Trophoblast cell (in vitro differentiated cells and primary cell): Measurements from ENCODE around the gene CSE1L.

Experiments
- DNase-seq, 2 donors: peaks; one replicate each; pipeline ENCODE4 v3.0.0-alpha.2; 2016
- H2AFZ ChIP-seq: 2 replicates; pipeline ENCODE4 v1.6.1; 2013; ENCODE audit warnings: low read length, moderate library complexity, mild to moderate bottlenecking; ENCODE audit not compliant: insufficient read depth, poor library complexity
- H2AK5ac ChIP-seq: 2 replicates; pipeline ENCODE4 v1.6.1; 2013; ENCODE audit warnings: mild to moderate bottlenecking, low read length
- H2BK120ac ChIP-seq: 2 replicates; pipeline ENCODE4 v1.6.1; 2013; ENCODE audit warnings: low read length, mild to moderate bottlenecking, moderate library complexity; ENCODE audit not compliant: insufficient read depth, poor library complexity
- H2BK12ac ChIP-seq: 2 replicates; pipeline ENCODE4 v1.6.1; 2013; ENCODE audit warnings: mild to moderate bottlenecking, low read length, moderate library complexity
- H2BK5ac ChIP-seq: 2 replicates; pipeline ENCODE4 v1.6.1; 2013; ENCODE audit warnings: low read length, low read depth, moderate library complexity, mild to moderate bottlenecking; ENCODE audit not compliant: poor library complexity
- H3K14ac ChIP-seq: 2 replicates; pipeline ENCODE4 v1.6.1; 2013; ENCODE audit warnings: mild to moderate bottlenecking, low read length
- H3K18ac ChIP-seq: 2 replicates; pipeline ENCODE4 v1.6.1; 2013; ENCODE audit warnings: mild to moderate bottlenecking, low read length
- H3K23ac ChIP-seq: 2 replicates; pipeline ENCODE4 v1.6.1; 2013; ENCODE audit warnings: low read length
- H3K27ac ChIP-seq: 2 replicates; pipeline ENCODE4 v1.5.1; 2013; ENCODE audit warnings: low read depth, mild to moderate bottlenecking, inconsistent platforms, low read length, moderate library complexity
- H3K27me3 ChIP-seq: 2 replicates; pipeline ENCODE4 v1.6.1; 2013; ENCODE audit warnings: inconsistent platforms, mild to moderate bottlenecking, low read length, moderate library complexity; ENCODE audit not compliant: insufficient read depth
- H3K36me3 ChIP-seq, 2 experiments: 1 replicate in 1 of 2; 2 replicates in 1 of 2; pipeline ENCODE4 v1.6.1; 2013; ENCODE audit warnings: low read length in 2 of 2, mild to moderate bottlenecking in 2 of 2, moderate library complexity in 1 of 2; ENCODE audit not compliant: insufficient read depth in 2 of 2, control insufficient read depth in 1 of 2
- H3K4ac ChIP-seq: 2 replicates; pipeline ENCODE4 v1.6.1; 2013; ENCODE audit warnings: low read depth, mild to moderate bottlenecking, low read length, moderate library complexity
- H3K4me1 ChIP-seq, 2 experiments: 1 replicate in 1 of 2; 2 replicates in 1 of 2; pipeline ENCODE4 v1.6.1; 2013; ENCODE audit warnings: low read length in 2 of 2, mild to moderate bottlenecking in 2 of 2, moderate library complexity in 1 of 2; ENCODE audit not compliant: insufficient read depth in 2 of 2, control insufficient read depth in 1 of 2
- H3K4me2 ChIP-seq: 2 replicates; pipeline ENCODE4 v1.6.1; 2013; ENCODE audit warnings: inconsistent platforms, mild to moderate bottlenecking, low read length, moderate library complexity
- H3K4me3 ChIP-seq: 2 replicates; pipeline ENCODE4 v1.5.1; 2013; ENCODE audit warnings: mild to moderate bottlenecking, low read depth, low read length, inconsistent platforms
- H3K79me1 ChIP-seq: one replicate; pipeline ENCODE4 v1.6.1; 2013; ENCODE audit warnings: low read length
- H3K79me2 ChIP-seq: 2 replicates; pipeline ENCODE4 v1.6.1; 2013; ENCODE audit warnings: low read length, mild to moderate bottlenecking; ENCODE audit not compliant: control insufficient read depth, insufficient read depth, poor library complexity
- H3K9ac ChIP-seq: 2 replicates; pipeline ENCODE4 v1.6.1; 2013; ENCODE audit warnings: mild to moderate bottlenecking, low read length
- H3K9me3 ChIP-seq: 2 replicates; pipeline ENCODE4 v1.6.1; 2013; ENCODE audit warnings: low read depth, mild to moderate bottlenecking, control low read depth, inconsistent platforms, low read length; ENCODE audit not compliant: insufficient read depth
- H4K12ac ChIP-seq: 2 replicates; pipeline ENCODE4 v1.6.1; 2013; ENCODE audit warnings: low read depth, mild to moderate bottlenecking, low read length, moderate library complexity
- H4K8ac ChIP-seq: 2 replicates; pipeline ENCODE4 v1.6.1; 2013; ENCODE audit warnings: low read depth, mild to moderate bottlenecking, low read length, moderate library complexity
- H4K91ac ChIP-seq: one replicate; pipeline ENCODE4 v1.6.1; 2013; ENCODE audit warnings: low read depth, mild to moderate bottlenecking, low read length, moderate library complexity
- WGBS: extraction: QIAGEN DNeasy Blood & Tissue Kit; methylation state at CpG from one replicate; pipeline ENCODE4 v1.1.7; 2013; ENCODE audit warnings: missing lambda C conversion rate; ENCODE audit not compliant: insufficient read length, insufficient coverage; ENCODE audit errors: extremely low coverage; 5-methylcytosine and 5-hydroxymethylcytosine counted together

CSE1L gene

DNA sequence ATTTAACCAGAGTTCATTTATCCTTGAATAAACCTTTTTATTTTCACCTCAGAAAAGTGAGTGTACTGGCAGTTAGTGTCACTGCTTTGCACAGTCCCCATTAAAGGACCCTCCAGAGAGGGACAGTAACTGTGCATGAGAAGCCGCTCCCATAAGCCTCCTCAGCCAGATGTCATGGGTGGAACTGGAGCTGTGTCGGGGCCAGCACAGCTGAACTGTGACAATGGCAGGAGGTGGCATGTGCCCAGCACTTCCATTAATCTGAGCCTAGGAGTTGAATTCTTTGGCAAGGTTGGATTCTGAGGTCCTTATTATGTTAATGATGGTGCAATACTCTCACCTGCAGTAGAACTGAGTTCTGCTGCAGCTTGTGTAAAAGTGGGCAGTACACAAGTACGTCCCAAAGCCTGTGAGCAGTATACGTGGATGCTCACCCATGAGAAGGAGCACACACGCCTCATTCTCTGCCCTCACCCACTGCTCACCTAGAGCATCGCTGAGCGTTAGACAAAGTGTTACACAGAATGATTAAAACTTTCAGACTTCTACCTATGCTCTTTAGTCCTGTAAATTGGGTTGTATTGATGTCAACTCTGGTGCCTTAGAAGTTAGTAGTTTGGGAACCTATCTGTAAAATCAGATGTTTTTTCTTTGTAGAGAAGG, 11.9 kb upstream of the CSE1L start:
- Histone ChIP-seq H3K27ac (no peak overlapping the region), H3K27me3 (no peaks in the 10 kb centered on the region), H3K9me3 (no peaks in the 10 kb centered on the region), H3K79me2 (no peaks in the 10 kb centered on the region), H2AK5ac (no peak overlapping the region), H3K4me2 (no peak overlapping the region), H2AFZ (no peak overlapping the region), H4K8ac (no peak overlapping the region), H4K12ac (no peak overlapping the region), H3K4me1 (no peaks in the 10 kb centered on the region), H4K91ac (no peak overlapping the region), H2BK5ac (no peak overlapping the region), H3K18ac (no peak overlapping the region), H2BK12ac (no peak overlapping the region), H3K4me3 (peak overlapping the region; percentile 42), H3K36me3 (peaks cover 15 to 22% of the 10 kb centered on the region in 2 experiments), H3K14ac (no peak overlapping the region), H3K9ac (peak overlapping the region; percentile 69), H3K4ac (no peak overlapping the region), H2BK120ac (no peak overlapping the region), H3K23ac (no peak overlapping the region), H3K79me1 (no peaks in the 10 kb centered on the region)
- no peak for DNase-seq
- WGBS: no CpG with 5 or more reads among the region's 7 CpGs

GRCh38 chr20:49037962-49038387, 8.1 kb upstream of the CSE1L start:
- H4K12ac ChIP-seq: no peak overlapping the region
- no peak overlapping the region for H3K4me2 ChIP-seq
- H3K4me3 ChIP-seq: no peak overlapping the region
- no peaks in the 10 kb centered on the region for H3K9me3 ChIP-seq
- H3K9ac ChIP-seq: no peak overlapping the region
- H2AK5ac ChIP-seq: no peak overlapping the region
- no peaks in the 10 kb centered on the region for H3K27me3 ChIP-seq
- no peak overlapping the region for H4K8ac ChIP-seq
- no peak overlapping the region for H4K91ac ChIP-seq
- H3K4me1 ChIP-seq: no peaks in the 10 kb centered on the region
- H2BK5ac ChIP-seq: no peak overlapping the region
- H3K79me2 ChIP-seq: no peaks in the 10 kb centered on the region
- no peak overlapping the region for H3K18ac ChIP-seq
- H3K79me1 ChIP-seq: no peaks in the 10 kb centered on the region
- no peak overlapping the region for H2BK12ac ChIP-seq
- H3K4ac ChIP-seq: no peak overlapping the region
- WGBS: no CpG with 5 or more reads among the region's 3 CpGs
- no peak overlapping the region for H3K14ac ChIP-seq
- H3K27ac ChIP-seq: no peak overlapping the region
- H2BK120ac ChIP-seq: no peak overlapping the region
- no peak overlapping the region for H2AFZ ChIP-seq
- no peak for DNase-seq
- no peak overlapping the region for H3K23ac ChIP-seq
- peaks cover 7 to 10% of the 10 kb centered on the region in 2 experiments for H3K36me3 ChIP-seq

DNA sequence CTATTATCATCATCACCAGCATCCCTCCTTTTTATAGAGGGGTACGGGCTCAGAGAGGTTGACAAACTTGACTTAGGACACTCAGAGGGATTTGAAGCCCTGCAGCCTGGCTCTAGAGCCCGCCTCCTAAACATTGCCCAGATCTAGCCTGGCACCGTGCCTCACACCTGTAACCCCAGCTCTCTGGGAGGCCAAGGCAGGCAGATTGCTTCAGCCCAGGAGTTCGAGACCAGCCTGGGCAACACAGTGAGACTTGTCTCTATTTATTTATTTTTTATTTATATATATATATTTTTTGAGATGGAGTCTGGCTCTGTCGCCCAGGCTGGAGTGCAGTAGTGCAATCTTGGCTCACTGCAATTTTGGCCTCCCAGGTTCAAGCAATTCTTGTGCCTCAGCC, 6.3 kb upstream of the CSE1L start:
- Histone ChIP-seq H3K79me2 (no peaks in the 10 kb centered on the region), H3K36me3 (peaks cover 0 to 1% of the 10 kb centered on the region in 2 experiments), H3K18ac (no peak overlapping the region), H3K27me3 (no peaks in the 10 kb centered on the region), H2AFZ (no peak overlapping the region), H3K4me3 (no peak overlapping the region), H3K4me1 (no peaks in the 10 kb centered on the region), H3K27ac (no peak overlapping the region), H2BK12ac (no peak overlapping the region), H3K23ac (no peak overlapping the region), H2AK5ac (no peak overlapping the region), H2BK5ac (no peak overlapping the region), H3K14ac (no peak overlapping the region), H2BK120ac (no peak overlapping the region), H4K91ac (no peak overlapping the region), H3K9ac (no peak overlapping the region), H4K12ac (no peak overlapping the region), H3K4ac (no peak overlapping the region), H3K4me2 (no peak overlapping the region), H4K8ac (no peak overlapping the region), H3K79me1 (no peaks in the 10 kb centered on the region), H3K9me3 (no peaks in the 10 kb centered on the region)
- no CpG with 5 or more reads among the region's 5 CpGs for WGBS
- DNase-seq: no peak

- H3K27ac ChIP-seq: no peak overlapping the region
- no peak overlapping the region for H3K14ac ChIP-seq
- WGBS: no CpG with 5 or more reads among the region's 5 CpGs
- H3K9me3 ChIP-seq: no peaks in the 10 kb centered on the region
- H4K12ac ChIP-seq: no peak overlapping the region
- H3K27me3 ChIP-seq: no peaks in the 10 kb centered on the region
- no peak overlapping the region for H2BK5ac ChIP-seq
- no peak for DNase-seq
- no peak overlapping the region for H2AFZ ChIP-seq
- H3K4me1 ChIP-seq: peaks cover 4 to 7% of the 10 kb centered on the region in 2 experiments
- H4K8ac ChIP-seq: no peak overlapping the region
- H3K4ac ChIP-seq: no peak overlapping the region
- H2BK12ac ChIP-seq: no peak overlapping the region
- no peak overlapping the region for H3K23ac ChIP-seq
- H4K91ac ChIP-seq: no peak overlapping the region
- H3K79me1 ChIP-seq: peaks cover 10% of the 10 kb centered on the region
- H3K9ac ChIP-seq: no peak overlapping the region
- no peaks in the 10 kb centered on the region for H3K36me3 ChIP-seq
- peaks cover 14% of the 10 kb centered on the region for H3K79me2 ChIP-seq
- H3K18ac ChIP-seq: no peak overlapping the region
- H3K4me3 ChIP-seq: no peak overlapping the region
- no peak overlapping the region for H2AK5ac ChIP-seq
- no peak overlapping the region for H3K4me2 ChIP-seq
- no peak overlapping the region for H2BK120ac ChIP-seq
Observed at GRCh38 chr20:49043000-49043399, 3.1 kb upstream of the CSE1L start.
